Progenitor cell of endocrine pancreas (in vitro differentiated cells): ENCODE results near the gene ETNK2. TPM values are rescaled to one million over a fixed set of nuclear protein-coding genes. Genes with fewer than 3 reads are reported as not detected.

Experiments used
- DNase-seq: peaks from one replicate; pipeline ENCODE4 v3.0.0; 2021; ENCODE audit warnings: low spot score; ENCODE audit not compliant: unreplicated experiment
- H3K27ac Mint-ChIP-seq: 2 replicates; pipeline ENCODE4 v1.8.0; 2021; ENCODE audit warnings: mild to moderate bottlenecking, moderate library complexity, mixed read lengths
- H3K27me3 Mint-ChIP-seq: 2 replicates; pipeline ENCODE4 v1.8.0; 2021; ENCODE audit warnings: mixed read lengths
- H3K36me3 Mint-ChIP-seq: 2 replicates; pipeline ENCODE4 v1.8.0; 2022; ENCODE audit warnings: mixed read lengths; ENCODE audit not compliant: insufficient read depth
- H3K4me1 Mint-ChIP-seq: 2 replicates; pipeline ENCODE4 v1.8.0; 2021; ENCODE audit warnings: low read depth, mixed read lengths
- H3K4me3 Mint-ChIP-seq: 2 replicates; pipeline ENCODE4 v1.8.0; 2021; ENCODE audit warnings: low read depth, mild to moderate bottlenecking, moderate library complexity, mixed read lengths
- H3K9me3 Mint-ChIP-seq: 2 replicates; pipeline ENCODE4 v1.8.0; 2021; ENCODE audit warnings: low read depth, mixed read lengths
- total RNA-seq: library from RNA; stranded (reverse); gene quantifications from 2 replicates; pipeline ENCODE4 v1.2.1, GENCODE V29; 2021
- TF ChIP-seq, protein P1 (sequence below): fragments of 200-600 bp; sonication (generic); IDR thresholded peaks from one replicate; pipeline ENCODE4 v1.5.0; 2021; ENCODE audit warnings: antibody characterized with exemption, mild to moderate bottlenecking; ENCODE audit not compliant: unreplicated experiment

The ETNK2 gene
- total RNA-seq, 1 donor from 2014 or later, result 22.6 TPM

DNA sequence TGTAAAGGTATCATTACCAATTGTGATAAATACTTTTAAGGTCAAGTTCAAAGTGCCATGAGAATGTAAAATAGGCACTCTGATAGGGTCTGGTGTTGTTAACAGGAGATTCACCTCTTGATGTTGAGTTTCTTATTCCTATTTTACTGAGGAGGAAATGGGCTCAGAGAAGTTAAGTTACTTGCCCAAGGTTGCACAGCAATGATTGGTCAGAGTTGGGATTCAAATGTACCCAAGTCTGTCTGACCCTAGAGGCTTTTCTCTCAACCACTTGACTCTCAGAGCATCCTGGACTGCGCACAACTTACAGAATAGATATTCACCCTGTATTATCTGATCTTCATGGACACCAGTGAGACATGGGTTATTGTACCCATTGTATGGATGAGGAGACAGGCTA, 45.0 kb downstream of the ETNK2 start:
- H3K4me3 Mint-ChIP-seq, result no peak overlapping the region
- TF ChIP-seq, protein P1, sequence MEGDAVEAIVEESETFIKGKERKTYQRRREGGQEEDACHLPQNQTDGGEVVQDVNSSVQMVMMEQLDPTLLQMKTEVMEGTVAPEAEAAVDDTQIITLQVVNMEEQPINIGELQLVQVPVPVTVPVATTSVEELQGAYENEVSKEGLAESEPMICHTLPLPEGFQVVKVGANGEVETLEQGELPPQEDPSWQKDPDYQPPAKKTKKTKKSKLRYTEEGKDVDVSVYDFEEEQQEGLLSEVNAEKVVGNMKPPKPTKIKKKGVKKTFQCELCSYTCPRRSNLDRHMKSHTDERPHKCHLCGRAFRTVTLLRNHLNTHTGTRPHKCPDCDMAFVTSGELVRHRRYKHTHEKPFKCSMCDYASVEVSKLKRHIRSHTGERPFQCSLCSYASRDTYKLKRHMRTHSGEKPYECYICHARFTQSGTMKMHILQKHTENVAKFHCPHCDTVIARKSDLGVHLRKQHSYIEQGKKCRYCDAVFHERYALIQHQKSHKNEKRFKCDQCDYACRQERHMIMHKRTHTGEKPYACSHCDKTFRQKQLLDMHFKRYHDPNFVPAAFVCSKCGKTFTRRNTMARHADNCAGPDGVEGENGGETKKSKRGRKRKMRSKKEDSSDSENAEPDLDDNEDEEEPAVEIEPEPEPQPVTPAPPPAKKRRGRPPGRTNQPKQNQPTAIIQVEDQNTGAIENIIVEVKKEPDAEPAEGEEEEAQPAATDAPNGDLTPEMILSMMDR, result no peak
- peaks cover 29% of the 10 kb centered on the region for H3K4me1 Mint-ChIP-seq
- H3K36me3 Mint-ChIP-seq, result no peaks in the 10 kb centered on the region
- no peaks in the 10 kb centered on the region for H3K27me3 Mint-ChIP-seq
- H3K27ac Mint-ChIP-seq, result no peak overlapping the region
- DNase-seq, result no peak
- H3K9me3 Mint-ChIP-seq, result no peaks in the 10 kb centered on the region

DNA sequence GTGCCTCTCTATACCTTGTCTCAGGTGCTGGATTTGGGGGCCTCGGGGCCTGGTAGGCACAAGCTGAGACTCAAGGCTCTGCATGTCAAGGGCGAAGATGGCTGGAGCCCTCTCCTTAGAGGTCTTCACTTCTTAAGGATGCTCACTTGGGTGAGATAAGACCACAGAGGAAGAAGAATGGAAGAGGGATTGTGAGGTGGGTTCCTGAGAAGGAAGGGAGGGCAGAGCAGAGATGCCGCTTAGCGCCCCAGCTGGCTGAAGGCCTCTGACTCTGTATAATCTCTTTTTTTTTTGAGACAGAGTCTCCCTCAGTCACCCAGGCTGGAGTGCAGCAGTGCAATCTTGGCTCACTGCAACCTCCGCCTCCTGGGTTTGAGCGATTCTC, 46.7 kb downstream of the ETNK2 start:
- Mint-ChIP-seq H3K27me3 (no peaks in the 10 kb centered on the region), H3K36me3 (no peaks in the 10 kb centered on the region), H3K9me3 (no peaks in the 10 kb centered on the region), H3K27ac (no peak overlapping the region), H3K4me1 (peaks cover 35% of the 10 kb centered on the region), H3K4me3 (no peak overlapping the region)
- TF ChIP-seq, protein P1, result no peak
- DNase-seq, result no peak

DNA sequence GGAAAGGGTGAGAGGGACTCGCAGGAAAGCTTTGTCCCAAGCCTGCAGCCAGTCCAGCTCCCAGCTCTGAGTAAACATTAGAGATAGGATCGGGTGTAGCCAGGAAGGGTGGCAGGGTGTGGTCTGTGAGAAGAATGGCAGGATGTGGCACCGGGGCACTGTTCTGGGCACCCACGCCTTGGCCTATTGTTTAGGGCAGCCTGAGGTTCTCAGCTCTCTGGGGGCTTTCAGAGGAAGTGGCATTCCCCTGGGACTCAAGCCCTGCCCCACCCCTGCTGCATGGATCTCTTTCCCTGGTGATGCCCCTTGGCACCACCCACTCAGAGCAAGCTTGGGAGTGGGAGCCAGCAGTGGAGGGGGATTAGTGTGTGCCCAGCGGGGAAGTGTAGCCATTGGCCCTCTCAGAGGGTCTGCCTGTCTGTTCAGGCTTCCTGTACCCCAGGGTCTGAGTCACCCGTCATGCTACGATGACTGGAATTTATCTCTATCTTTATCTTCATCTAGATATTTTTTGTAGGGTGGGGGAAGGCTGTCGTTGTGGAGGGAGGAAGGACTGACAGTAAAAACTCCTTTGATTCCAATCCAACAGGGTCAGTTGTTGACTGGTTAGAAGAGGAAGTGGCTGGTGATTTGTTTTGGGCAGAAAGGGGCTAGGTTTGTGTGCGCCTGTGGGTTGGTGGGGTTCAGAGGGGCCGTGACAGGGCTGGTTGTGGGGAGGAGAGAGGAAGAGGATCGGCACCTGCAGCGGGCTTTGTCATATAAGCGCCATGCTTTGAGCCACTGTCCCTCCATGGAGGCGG, 47.3 kb downstream of the ETNK2 start:
- Mint-ChIP-seq H3K9me3 (no peaks in the 10 kb centered on the region), H3K4me3 (no peak overlapping the region), H3K36me3 (no peaks in the 10 kb centered on the region), H3K4me1 (peaks cover 35% of the 10 kb centered on the region), H3K27me3 (no peaks in the 10 kb centered on the region), H3K27ac (no peak overlapping the region)
- TF ChIP-seq, protein P1, result no peak
- no peak for DNase-seq

DNA sequence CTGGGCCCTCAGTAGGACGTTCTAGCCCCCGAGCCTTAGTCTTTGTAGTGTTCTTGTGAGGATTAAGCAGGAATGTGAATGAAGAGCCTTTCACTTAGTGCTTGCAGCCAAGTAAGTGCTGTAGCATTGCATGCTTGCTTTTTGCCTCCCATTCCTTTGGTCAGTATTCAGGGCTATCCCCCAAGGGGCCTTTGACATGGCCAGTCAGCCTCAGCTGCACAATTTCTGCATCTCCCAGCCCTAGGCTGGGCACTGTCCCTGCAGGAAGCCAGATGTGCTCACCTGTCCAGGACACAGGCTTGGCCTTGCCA, 48.5 kb downstream of the ETNK2 start:
- Mint-ChIP-seq H3K36me3 (no peaks in the 10 kb centered on the region), H3K27me3 (no peaks in the 10 kb centered on the region), H3K9me3 (no peaks in the 10 kb centered on the region), H3K4me3 (no peak overlapping the region), H3K27ac (no peak overlapping the region), H3K4me1 (peaks cover 29% of the 10 kb centered on the region)
- TF ChIP-seq, protein P1, result no peak
- DNase-seq, result no peak

DNA sequence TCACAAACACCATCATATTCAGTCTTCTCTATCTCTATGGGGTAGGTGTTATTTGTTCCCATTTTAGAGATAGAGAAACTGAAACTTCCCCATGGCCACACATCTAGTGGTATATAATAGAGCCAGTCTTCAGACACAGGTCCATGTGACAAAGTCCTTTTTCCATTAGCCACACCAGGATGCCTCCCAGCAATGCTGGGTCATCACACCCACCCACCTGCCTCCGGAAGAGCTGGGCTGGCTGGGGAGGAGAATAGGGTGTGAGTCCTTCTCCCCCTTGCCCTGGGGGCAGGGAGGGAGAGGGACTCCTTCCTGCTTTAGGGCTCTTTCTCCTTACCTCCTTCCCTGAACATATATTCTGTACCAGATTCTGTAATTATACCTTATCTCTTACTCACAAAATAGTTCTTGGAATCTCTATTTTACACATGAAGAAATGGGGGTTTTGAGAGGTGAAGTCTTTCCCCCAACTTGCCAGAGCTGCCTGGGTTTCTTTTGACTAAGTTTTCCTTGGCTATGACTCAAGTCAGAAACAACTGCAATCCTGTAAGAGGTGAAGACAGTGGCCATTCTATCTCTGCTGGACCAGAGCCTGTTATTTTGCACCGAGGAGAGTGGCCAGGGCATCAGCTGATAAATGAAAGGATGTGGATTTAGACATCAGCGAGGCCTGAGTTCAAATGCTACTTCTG, 49.0 kb downstream of the ETNK2 start:
- Mint-ChIP-seq H3K27ac (peak overlapping the region; percentile 79), H3K4me1 (peaks cover 26% of the 10 kb centered on the region), H3K27me3 (no peaks in the 10 kb centered on the region), H3K9me3 (no peaks in the 10 kb centered on the region), H3K4me3 (no peak overlapping the region), H3K36me3 (no peaks in the 10 kb centered on the region)
- TF ChIP-seq, protein P1, result no peak
- DNase-seq, result no peak
